GM18519 (cell line): Measurements from ENCODE around the gene CROCC2.

Experiments used
- ATAC-seq: cut with Tn5 transposase; IDR thresholded peaks from one replicate; pipeline ENCODE4 v1.9.1; 2021; ENCODE audit warnings: mild to moderate bottlenecking, moderate library complexity; ENCODE audit not compliant: unreplicated experiment, low FRiP score

Gene CROCC2

GRCh38 chr2:240904216-240905175 lies 1.6 kb upstream of the CROCC2 start:
- ATAC-seq, result no peak

GRCh38 chr2:240905176-240905781 lies 857 bp upstream of the CROCC2 start:
- no peak for ATAC-seq

GRCh38 chr2:240906911-240907590 lies 915 bp downstream of the CROCC2 start:
- ATAC-seq, result no peak

- no peak for ATAC-seq
These were observed 3.3 kb downstream of the CROCC2 start for GRCh38 chr2:240909216-240909974.

GRCh38 chr2:240911641-240912265 lies 5.6 kb downstream of the CROCC2 start:
- no peak for ATAC-seq

GRCh38 chr2:240912878-240913809 lies 7.0 kb downstream of the CROCC2 start:
- no peak for ATAC-seq

GRCh38 chr2:240913810-240914644 lies 7.9 kb downstream of the CROCC2 start:
- ATAC-seq, result no peak

GRCh38 chr2:240914645-240915525 lies 8.7 kb downstream of the CROCC2 start:
- no peak for ATAC-seq

GRCh38 chr2:240915526-240916341 lies 9.6 kb downstream of the CROCC2 start:
- ATAC-seq, result no peak

GRCh38 chr2:240916571-240917008 lies 10.5 kb downstream of the CROCC2 start:
- no peak for ATAC-seq

GRCh38 chr2:240917009-240917683 lies 11.0 kb downstream of the CROCC2 start:
- no peak for ATAC-seq

GRCh38 chr2:240917684-240918257 lies 11.6 kb downstream of the CROCC2 start:
- ATAC-seq, result no peak

GRCh38 chr2:240918258-240919091 lies 12.3 kb downstream of the CROCC2 start:
- no peak for ATAC-seq

- ATAC-seq, result no peak
These were observed 13.1 kb downstream of the CROCC2 start for GRCh38 chr2:240919161-240919781.
